MCF 10A (cell line): Measurements from ENCODE around the gene CHD9. TPM values are rescaled to one million over a fixed set of nuclear protein-coding genes. Genes with fewer than 3 reads are reported as not detected.

Experiments
- BruUV-seq: library from RNA; stranded (reverse); fragments of 400-500 nt; replicated peaks from 2 replicates; lab custom pipeline; 2021; lab: Mats Ljungman, UMichigan
- CTCF ChIA-PET: fragments of 300-600 bp; sonication (Branson Sonifier 250); formaldehyde crosslinking; extraction: SDS; loops from one replicate; lab custom pipeline; 2021; ENCODE audit warnings: antibody characterized with exemption, inconsistent platforms; lab: Yijun Ruan, JAX
- POLR2A ChIA-PET: fragments of 300-600, 350-650 bp; sonication (Branson Sonifier 250); formaldehyde crosslinking; extraction: SDS; loops from one replicate; lab custom pipeline; 2020; ENCODE audit warnings: antibody characterized with exemption, inconsistent platforms; lab: Yijun Ruan, JAX
- DNase-seq: peaks from one replicate; pipeline ENCODE4 v3.0.0-alpha.2; 2018; ENCODE audit not compliant: unreplicated experiment
- H3K27ac Mint-ChIP-seq: one replicate; pipeline ENCODE4 v1.8.0; 2022; ENCODE audit warnings: mild to moderate bottlenecking, low read depth, mixed read lengths; ENCODE audit not compliant: unreplicated experiment
- H3K27me3 Mint-ChIP-seq: one replicate; pipeline ENCODE4 v1.8.0; 2022; ENCODE audit warnings: mixed read lengths; ENCODE audit not compliant: insufficient read depth, unreplicated experiment
- H3K36me3 Mint-ChIP-seq: one replicate; pipeline ENCODE4 v1.8.0; 2022; ENCODE audit warnings: mild to moderate bottlenecking, moderate library complexity, mixed read lengths; ENCODE audit not compliant: insufficient read depth, unreplicated experiment
- H3K4me1 Mint-ChIP-seq: one replicate; pipeline ENCODE4 v1.8.0; 2022; ENCODE audit warnings: mixed read lengths; ENCODE audit not compliant: insufficient read depth, unreplicated experiment
- H3K4me3 Mint-ChIP-seq: one replicate; pipeline ENCODE4 v1.8.0; 2022; ENCODE audit warnings: mild to moderate bottlenecking, moderate library complexity, mixed read lengths; ENCODE audit not compliant: unreplicated experiment
- H3K9me3 Mint-ChIP-seq: one replicate; pipeline ENCODE4 v1.8.0; 2022; ENCODE audit warnings: mixed read lengths; ENCODE audit not compliant: unreplicated experiment
- intact Hi-C: fragments of 100-400 bp; cut with micrococcal nuclease; formaldehyde crosslinking; loops from 2 replicates; pipeline ENCODE4 v1.14.1; 2022
- total RNA-seq: library from RNA; stranded (reverse); gene quantifications from 2 replicates; pipeline ENCODE4 v1.2.3, GENCODE V29; 2022
- TF ChIP-seq, protein P1 (sequence below): fragments of 200-600 bp; IDR thresholded peaks from one replicate; pipeline ENCODE4 v1.8.0; 2022; ENCODE audit warnings: antibody characterized with exemption, mild to moderate bottlenecking; ENCODE audit not compliant: unreplicated experiment

The CHD9 gene
- total RNA-seq, 1 experiment from 2014 or later: 62.8 TPM

DNA sequence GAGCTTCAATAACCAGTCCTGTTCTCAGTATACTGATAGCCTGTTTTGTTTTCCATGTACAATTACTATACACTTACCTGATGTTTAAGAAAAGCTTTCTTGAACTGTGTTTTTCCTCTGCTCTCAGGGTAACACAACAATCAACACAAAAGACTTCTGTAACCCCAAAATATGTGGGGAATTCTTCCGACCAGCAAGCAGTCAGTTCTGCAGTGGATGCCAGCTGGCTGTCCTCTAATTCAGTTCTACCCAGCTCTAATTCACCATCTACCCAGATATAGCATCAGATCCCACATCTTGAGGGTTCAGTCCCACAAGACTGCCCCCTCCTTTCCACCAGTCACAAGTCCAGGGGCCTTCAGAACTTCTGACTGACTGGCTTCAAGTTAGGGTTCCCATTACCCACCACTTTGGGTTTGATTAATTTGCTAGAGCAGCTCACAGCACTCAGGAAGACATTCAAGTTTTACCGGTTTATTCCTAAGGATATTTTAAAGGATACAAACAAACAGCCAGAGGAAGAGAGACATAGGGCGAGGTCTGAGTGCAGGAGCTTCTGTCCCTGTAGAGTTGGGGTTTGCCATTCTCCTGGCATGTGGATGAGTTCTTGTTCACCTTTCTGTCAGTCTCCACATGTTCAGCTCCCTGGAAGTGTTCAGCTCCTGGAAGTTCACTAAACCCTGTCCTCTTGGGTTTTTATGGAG is 178.2 kb downstream of the CHD9 start:
- ChIA-PET CTCF (interaction anchor here (0.6 kb wide), 2 partner anchors 17 to 51 kb away, joined by 3 read pairs; no protein-coding TSS in a partner anchor), POLR2A (interaction anchor here (0.5 to 0.8 kb wide), 2 partner anchors 52 to 242 kb away, joined by 3 read pairs; no protein-coding TSS in a partner anchor)
- Mint-ChIP-seq H3K9me3 (no peaks in the 10 kb centered on the region), H3K27ac (no peak overlapping the region), H3K27me3 (no peaks in the 10 kb centered on the region), H3K36me3 (peaks cover 89% of the 10 kb centered on the region), H3K4me1 (peaks cover 6% of the 10 kb centered on the region), H3K4me3 (no peak overlapping the region)
- BruUV-seq: no TSS peak
- DNase-seq: no peak
- intact Hi-C loops: no loop called here
- TF ChIP-seq, protein P1, sequence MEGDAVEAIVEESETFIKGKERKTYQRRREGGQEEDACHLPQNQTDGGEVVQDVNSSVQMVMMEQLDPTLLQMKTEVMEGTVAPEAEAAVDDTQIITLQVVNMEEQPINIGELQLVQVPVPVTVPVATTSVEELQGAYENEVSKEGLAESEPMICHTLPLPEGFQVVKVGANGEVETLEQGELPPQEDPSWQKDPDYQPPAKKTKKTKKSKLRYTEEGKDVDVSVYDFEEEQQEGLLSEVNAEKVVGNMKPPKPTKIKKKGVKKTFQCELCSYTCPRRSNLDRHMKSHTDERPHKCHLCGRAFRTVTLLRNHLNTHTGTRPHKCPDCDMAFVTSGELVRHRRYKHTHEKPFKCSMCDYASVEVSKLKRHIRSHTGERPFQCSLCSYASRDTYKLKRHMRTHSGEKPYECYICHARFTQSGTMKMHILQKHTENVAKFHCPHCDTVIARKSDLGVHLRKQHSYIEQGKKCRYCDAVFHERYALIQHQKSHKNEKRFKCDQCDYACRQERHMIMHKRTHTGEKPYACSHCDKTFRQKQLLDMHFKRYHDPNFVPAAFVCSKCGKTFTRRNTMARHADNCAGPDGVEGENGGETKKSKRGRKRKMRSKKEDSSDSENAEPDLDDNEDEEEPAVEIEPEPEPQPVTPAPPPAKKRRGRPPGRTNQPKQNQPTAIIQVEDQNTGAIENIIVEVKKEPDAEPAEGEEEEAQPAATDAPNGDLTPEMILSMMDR: no peak

GRCh38 chr16:53234836-53235235 is 180.0 kb downstream of the CHD9 start:
- Mint-ChIP-seq H3K4me1 (peaks cover 6% of the 10 kb centered on the region), H3K27me3 (no peaks in the 10 kb centered on the region), H3K9me3 (no peaks in the 10 kb centered on the region), H3K4me3 (no peak overlapping the region), H3K27ac (no peak overlapping the region), H3K36me3 (peaks cover 88% of the 10 kb centered on the region)
- DNase-seq: no peak
- no TSS peak for BruUV-seq
- ChIA-PET POLR2A (no interaction called here), CTCF (no interaction called here)
- intact Hi-C loops: no loop called here
- TF ChIP-seq, protein P1: no peak

DNA sequence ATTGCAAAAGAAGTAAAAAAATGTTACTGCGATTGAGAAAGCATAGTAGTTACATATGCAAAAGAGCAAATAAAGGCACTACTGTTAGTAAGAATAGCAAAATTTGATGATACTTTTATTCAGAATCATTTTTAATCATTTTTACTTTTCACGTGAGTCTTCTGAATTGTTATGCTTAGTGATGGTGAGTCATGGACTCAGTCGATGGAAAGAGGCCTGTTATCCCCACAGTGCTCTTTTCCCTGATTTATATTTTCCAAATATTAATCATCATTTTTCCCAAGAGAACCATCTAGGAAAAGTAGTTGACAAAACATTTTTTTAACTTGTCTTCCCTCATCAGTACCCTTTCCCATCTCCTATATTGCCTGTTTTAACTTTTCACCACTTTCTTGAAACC is 181.1 kb downstream of the CHD9 start:
- H3K4me1 Mint-ChIP-seq: peaks cover 6% of the 10 kb centered on the region
- TF ChIP-seq, protein P1: no peak
- peaks cover 83% of the 10 kb centered on the region for H3K36me3 Mint-ChIP-seq
- no peak overlapping the region for H3K4me3 Mint-ChIP-seq
- H3K9me3 Mint-ChIP-seq: no peaks in the 10 kb centered on the region
- no peak overlapping the region for H3K27ac Mint-ChIP-seq
- DNase-seq: no peak
- H3K27me3 Mint-ChIP-seq: no peaks in the 10 kb centered on the region
- intact Hi-C loops: no loop called here
- CTCF ChIA-PET: no interaction called here
- POLR2A ChIA-PET: no interaction called here
- BruUV-seq: no TSS peak

DNA sequence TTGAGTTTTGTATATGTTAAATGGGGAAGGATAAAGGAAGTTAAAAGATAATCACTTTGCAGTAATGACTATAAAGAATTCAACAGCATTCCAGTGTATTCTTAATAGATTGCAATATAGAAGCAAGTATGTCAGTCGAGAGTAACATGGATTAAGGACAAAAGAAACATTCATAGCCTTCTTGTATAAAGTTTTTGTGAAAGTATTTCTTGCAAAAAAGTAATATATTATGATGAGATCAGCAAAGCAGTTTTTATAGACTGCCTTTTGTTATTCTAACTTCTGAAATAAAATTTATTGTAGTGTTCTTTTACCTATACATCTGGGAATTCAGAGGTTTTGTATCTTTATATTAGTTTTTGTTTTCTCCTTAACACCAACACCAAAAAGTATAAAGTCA is 194.5 kb downstream of the CHD9 start:
- DNase-seq: no peak
- Mint-ChIP-seq H3K27me3 (no peaks in the 10 kb centered on the region), H3K27ac (no peak overlapping the region), H3K36me3 (peaks cover 92% of the 10 kb centered on the region), H3K4me1 (no peaks in the 10 kb centered on the region), H3K4me3 (no peak overlapping the region), H3K9me3 (no peaks in the 10 kb centered on the region)
- TF ChIP-seq, protein P1: no peak
- CTCF ChIA-PET: interaction anchor here (0.6 kb wide), 1 partner anchor 17 kb away, joined by 3 read pairs; no protein-coding TSS in a partner anchor
- no TSS peak for BruUV-seq
- intact Hi-C loops: no loop called here
- POLR2A ChIA-PET: interaction anchor here (0.5 to 0.6 kb wide), 2 partner anchors 23 to 47 kb away, joined by 3 read pairs; no protein-coding TSS in a partner anchor
